IPS-11a (cell line): ENCODE measurements around the gene SULT2B1.

Source experiments
- H3K4me3 ChIP-seq: one replicate; pipeline ENCODE4 v1.5.1; 2013; ENCODE audit warnings: low read depth, low read length, control low read depth

SULT2B1 gene

DNA sequence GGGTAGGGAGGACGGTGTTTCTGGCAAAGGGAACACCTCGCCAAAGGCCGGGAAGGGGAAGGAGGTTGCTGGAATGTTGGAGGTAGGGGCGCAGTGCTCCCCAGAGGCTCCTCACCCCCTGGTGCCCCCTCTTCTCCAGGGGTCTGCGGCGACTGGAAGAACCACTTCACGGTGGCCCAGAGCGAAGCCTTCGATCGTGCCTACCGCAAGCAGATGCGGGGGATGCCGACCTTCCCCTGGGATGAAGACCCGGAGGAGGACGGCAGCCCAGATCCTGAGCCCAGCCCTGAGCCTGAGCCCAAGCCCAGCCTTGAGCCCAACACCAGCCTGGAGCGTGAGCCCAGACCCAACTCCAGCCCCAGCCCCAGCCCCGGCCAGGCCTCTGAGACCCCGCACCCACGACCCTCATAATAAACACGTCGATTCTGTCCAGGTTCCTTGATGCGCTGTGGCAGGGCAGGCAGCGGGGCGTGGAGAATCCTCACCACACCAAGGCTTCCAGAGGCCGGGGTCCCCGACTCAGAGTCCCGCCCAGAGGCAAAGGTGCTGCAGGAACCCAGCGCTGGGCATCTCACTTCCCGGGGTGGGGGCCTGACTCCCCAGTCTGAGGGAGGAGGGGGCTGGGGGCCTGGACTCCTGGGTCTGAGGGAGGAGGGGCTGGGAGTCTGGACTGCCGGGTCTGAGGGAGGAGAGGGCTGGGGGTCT, 47.2 kb downstream of the SULT2B1 start:
- H3K4me3 ChIP-seq = no peak overlapping the region

- no peak overlapping the region for H3K4me3 ChIP-seq
Measured at GRCh38 chr19:48600679-48601417, 48.9 kb downstream of the SULT2B1 start.

GRCh38 chr19:48603001-48603400, 51.0 kb downstream of the SULT2B1 start:
- no peak overlapping the region for H3K4me3 ChIP-seq

DNA sequence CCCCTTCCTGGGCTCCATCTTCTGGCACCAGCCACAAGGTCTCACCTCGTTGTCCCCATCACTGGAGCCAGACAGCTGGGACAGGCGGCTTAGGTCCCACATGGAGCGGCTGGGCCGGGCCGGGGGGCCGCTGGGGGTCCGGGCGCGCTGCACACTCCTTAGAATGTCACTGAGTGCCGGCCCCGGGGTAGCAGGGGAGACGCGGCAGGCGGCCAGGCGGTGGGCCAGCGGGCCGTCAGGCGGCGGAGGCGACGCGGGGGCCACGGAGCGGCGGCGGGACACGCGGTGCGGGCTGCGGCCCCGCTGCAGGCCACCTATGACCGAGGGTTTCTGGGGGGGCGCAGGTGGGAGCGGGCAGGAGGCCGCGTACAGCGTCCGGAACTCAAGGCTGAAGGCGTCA, 51.5 kb downstream of the SULT2B1 start:
- no peak overlapping the region for H3K4me3 ChIP-seq

DNA sequence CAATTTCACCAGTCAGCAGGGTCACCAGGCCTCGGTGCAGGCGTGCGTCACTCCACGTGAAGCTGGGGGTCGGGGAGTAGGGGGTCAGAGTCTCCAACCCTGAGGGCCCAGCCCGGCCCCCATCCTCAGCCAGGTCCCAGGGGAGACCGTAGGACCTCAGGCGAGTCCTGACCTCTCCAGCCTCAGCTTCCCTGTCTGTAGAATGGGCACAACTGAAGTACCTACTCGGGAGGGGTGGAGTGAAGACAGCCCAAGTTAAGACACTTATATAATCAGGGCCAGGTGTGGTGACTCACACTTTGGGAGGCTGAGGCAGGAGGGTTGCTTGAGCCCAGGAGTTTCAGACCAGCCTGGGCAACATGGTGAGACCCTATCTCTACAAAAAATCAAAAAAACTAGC, 51.9 kb downstream of the SULT2B1 start:
- no peak overlapping the region for H3K4me3 ChIP-seq

DNA sequence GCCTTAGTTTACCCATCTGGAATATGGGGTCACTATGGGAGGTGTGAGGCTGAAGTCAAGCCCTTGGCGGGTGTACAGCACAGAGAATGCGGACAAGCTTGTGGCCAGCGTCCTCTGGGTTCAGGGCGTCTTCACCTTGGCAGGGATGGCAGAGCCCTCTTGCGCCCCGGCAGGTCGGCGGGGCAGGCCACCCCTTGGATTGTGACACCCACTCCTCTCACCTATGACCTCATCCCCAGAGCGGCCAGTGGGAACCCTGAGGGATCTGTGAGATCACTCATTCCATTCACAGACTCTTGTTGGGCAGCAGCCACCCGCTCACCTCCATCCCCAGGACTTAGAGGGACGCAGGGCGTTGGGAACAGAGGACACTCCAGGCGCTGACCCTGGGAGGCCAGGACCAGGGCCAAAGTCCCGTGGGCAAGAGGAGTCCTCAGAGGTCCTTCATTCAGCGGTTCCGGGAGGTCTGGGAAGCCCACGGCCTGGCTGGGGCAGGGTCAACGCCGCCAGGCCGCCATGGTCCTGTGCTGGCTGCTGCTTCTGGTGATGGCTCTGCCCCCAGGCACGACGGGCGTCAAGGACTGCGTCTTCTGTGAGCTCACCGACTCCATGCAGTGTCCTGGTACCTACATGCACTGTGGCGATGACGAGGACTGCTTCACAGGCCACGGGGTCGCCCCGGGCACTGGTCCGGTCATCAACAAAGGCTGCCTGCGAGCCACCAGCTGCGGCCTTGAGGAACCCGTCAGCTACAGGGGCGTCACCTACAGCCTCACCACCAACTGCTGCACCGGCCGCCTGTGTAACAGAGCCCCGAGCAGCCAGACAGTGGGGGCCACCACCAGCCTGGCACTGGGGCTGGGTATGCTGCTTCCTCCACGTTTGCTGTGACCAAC, 54.7 kb downstream of the SULT2B1 start, which contains the start of gene SPACA4:
Gene SPACA4, plus strand, starts transcription at position 280 of the 896 bp plus-strand sequence. Its CDS starts 237 bp downstream, at position 517.
- no peak within 1 kb of the TSS for H3K4me3 ChIP-seq

GRCh38 chr19:48607359-48607755, 55.4 kb downstream of the SULT2B1 start:
- H3K4me3 ChIP-seq = no peak overlapping the region

GRCh38 chr19:48608798-48609263, 56.9 kb downstream of the SULT2B1 start:
- H3K4me3 ChIP-seq = no peak overlapping the region

DNA sequence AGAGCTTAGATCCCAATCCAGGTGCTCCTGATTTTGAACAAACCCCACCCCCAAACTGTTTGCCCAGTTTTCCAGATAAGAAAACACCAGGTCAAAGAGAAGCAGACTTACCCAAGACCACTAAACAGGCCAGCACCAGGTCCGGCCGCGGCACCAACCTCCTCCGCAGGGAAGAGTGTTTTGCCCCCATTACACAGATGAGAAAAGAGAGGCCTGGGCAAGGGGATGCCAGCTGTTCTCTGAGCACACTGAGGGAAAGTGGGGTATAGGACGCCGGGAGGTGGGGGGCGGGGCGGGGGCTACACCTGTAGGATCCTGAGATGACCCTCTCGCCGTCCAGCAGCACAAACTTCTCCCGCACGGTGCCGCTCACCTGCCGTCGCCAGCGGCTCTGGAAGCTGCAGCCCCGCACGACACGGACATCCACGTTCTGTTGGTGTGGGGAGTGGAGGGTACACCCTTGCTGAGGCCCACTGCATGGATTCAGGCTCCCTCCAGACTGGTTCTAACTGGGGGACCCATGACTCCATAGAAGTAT, 57.7 kb downstream of the SULT2B1 start:
- no peak overlapping the region for H3K4me3 ChIP-seq

GRCh38 chr19:48611872-48612271, 59.9 kb downstream of the SULT2B1 start:
- H3K4me3 ChIP-seq = no peak overlapping the region

DNA sequence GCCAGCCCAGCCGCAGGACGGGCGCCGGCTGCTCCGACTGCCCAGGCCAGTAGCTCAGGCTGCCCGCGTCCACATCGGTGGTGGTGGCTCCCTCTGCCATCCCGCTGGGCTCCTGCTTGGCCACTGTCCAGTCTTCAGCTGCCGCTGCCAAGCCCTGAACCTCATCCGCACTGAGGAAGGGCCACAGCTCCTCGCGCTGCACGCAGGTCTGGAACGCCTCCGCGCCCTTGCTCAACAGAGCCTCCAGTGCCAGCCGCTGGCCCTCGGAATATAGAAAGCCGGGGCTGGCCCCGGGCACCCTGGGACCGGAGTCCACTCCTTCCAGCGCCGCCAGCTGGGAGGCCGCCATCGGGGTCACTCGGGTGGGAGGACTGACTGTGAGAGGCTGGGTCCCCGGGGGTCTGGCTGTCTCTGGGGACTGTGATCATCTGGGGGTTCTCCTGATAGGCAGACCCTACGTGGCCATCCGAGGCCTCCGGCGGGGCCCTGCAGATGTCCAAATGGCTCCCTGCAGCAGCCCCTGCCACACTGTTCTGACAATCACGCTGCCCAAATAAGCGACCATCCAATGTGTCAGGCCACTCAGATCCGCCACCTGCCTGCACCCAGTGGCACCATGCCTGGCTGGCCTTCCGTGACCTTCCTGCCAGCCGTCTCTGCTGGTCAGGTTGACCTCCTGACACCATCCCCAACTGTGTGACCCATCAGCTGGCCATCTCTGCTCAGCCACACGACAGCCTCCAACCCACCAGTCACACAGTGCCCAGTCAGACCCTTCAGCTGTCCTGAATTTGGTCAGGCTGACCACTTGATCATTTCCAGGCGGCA, 61.3 kb downstream of the SULT2B1 start:
- H3K4me3 ChIP-seq = no peak overlapping the region

GRCh38 chr19:48613852-48614435, 62.0 kb downstream of the SULT2B1 start:
- no peak overlapping the region for H3K4me3 ChIP-seq

- no peak within 1 kb of the TSS for H3K4me3 ChIP-seq
Measured at GRCh38 chr19:48614436-48615230, 62.7 kb downstream of the SULT2B1 start, which contains the start of gene FAM83E. Gene FAM83E (minus strand): TSS chr19:48615076. CDS start chr19:48613372, 1,704 bp downstream.

- H3K4me3 ChIP-seq = no peak overlapping the region
Measured at GRCh38 chr19:48615231-48616040, 63.5 kb downstream of the SULT2B1 start.

DNA sequence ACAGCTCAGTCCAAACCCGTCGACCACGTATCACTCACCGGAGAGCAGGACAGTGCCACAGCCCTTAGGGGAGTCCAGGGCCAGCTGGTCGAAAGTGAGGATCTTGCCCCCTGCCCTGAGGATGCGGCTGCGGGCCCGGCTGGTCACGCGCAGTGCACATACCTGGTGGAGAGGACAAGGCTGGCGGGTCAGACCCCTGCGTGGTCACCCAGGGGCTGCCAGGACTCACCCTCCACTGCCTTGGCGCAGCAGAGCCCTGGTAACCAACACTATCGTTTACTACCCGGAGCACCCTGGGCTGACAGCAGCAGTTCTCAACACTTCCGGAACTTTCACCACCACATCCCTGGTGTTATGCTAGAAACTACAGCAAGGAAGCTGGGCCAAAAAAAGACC, 64.1 kb downstream of the SULT2B1 start:
- no peak overlapping the region for H3K4me3 ChIP-seq

DNA sequence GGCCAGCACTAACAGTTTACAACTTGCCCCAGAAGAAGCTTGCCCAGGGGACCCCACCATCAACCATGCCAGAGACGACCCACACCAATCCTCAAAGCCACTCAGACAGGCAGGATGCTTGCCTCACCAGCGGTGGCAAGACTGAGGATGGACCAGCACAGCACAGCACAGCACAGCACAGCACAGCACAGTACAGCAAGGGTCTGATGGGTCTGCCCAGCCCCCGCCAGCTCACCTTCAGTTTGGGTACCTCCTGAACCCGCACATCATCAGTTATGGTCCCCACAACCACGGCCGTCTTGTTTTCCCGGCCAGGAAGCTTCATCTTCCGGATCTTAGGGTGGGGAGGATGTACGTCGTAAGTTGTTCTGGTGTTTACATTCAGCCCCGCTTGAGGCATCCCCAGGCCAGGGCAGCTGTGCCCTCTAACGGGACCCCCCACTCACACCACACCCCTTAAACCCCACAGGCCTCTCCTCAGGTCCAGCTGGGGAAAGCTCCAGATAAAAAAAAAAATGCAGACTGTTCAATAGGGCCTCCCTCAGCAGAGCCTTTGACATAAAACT, 64.6 kb downstream of the SULT2B1 start:
- H3K4me3 ChIP-seq = no peak overlapping the region

DNA sequence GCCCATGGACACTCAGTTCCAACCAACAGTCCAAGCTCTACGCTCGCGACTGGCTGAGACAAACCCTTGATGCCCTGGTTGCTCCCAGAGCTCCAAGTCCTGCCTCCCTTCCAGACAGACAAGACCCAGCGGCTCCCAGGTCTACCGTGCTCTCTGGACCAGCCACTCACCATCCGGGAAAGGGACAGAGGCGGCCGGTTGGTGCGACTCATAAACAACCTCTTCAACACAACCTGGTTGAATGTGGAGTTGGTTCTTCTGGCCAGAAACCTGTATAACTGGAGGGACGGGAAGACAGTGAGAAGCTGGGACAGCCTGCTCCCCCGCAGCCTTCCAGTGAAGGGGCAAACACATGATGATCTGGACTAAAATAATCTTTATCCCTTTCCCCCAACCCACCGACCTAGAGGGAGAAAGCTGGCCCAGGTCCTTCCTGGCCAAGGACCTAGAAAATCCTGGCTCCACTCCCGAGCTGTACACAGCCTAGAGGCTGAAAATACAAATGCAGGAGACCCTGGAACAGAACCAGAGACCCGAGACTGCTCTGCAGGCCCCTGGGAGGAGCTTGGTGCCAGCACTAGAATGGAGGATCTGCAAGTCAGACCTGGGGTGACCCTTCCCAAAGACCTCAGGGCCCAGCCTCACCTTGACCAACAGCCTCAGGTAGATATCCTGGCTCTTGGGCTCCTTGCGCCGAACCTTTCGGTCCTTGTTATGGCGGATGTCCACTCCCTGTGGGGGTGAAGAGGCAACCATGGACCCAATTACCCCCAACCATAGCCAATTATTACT, 65.4 kb downstream of the SULT2B1 start:
- peak overlapping the region; percentile 98 for H3K4me3 ChIP-seq
